MCF 10A (cell line): ENCODE data around the gene TTLL8. TPM values are rescaled to one million over a fixed set of nuclear protein-coding genes. Genes with fewer than 3 reads are reported as not detected.
A peak's percentile ranks its signal among the peaks of the same experiment; 100 is the strongest.

Source experiments
- BruUV-seq: library from RNA; stranded (reverse); fragments of 400-500 nt; replicated peaks from 2 replicates; lab custom pipeline; 2021; lab: Mats Ljungman, UMichigan
- CTCF ChIA-PET: fragments of 300-600 bp; sonication (Branson Sonifier 250); formaldehyde crosslinking; extraction: SDS; loops from one replicate; lab custom pipeline; 2021; ENCODE audit warnings: antibody characterized with exemption, inconsistent platforms; lab: Yijun Ruan, JAX
- POLR2A ChIA-PET: fragments of 300-600, 350-650 bp; sonication (Branson Sonifier 250); formaldehyde crosslinking; extraction: SDS; loops from one replicate; lab custom pipeline; 2020; ENCODE audit warnings: antibody characterized with exemption, inconsistent platforms; lab: Yijun Ruan, JAX
- DNase-seq: peaks from one replicate; pipeline ENCODE4 v3.0.0-alpha.2; 2018; ENCODE audit not compliant: unreplicated experiment
- H3K27ac Mint-ChIP-seq: one replicate; pipeline ENCODE4 v1.8.0; 2022; ENCODE audit warnings: mild to moderate bottlenecking, low read depth, mixed read lengths; ENCODE audit not compliant: unreplicated experiment
- H3K27me3 Mint-ChIP-seq: one replicate; pipeline ENCODE4 v1.8.0; 2022; ENCODE audit warnings: mixed read lengths; ENCODE audit not compliant: insufficient read depth, unreplicated experiment
- H3K36me3 Mint-ChIP-seq: one replicate; pipeline ENCODE4 v1.8.0; 2022; ENCODE audit warnings: mild to moderate bottlenecking, moderate library complexity, mixed read lengths; ENCODE audit not compliant: insufficient read depth, unreplicated experiment
- H3K4me1 Mint-ChIP-seq: one replicate; pipeline ENCODE4 v1.8.0; 2022; ENCODE audit warnings: mixed read lengths; ENCODE audit not compliant: insufficient read depth, unreplicated experiment
- H3K4me3 Mint-ChIP-seq: one replicate; pipeline ENCODE4 v1.8.0; 2022; ENCODE audit warnings: mild to moderate bottlenecking, moderate library complexity, mixed read lengths; ENCODE audit not compliant: unreplicated experiment
- H3K9me3 Mint-ChIP-seq: one replicate; pipeline ENCODE4 v1.8.0; 2022; ENCODE audit warnings: mixed read lengths; ENCODE audit not compliant: unreplicated experiment
- intact Hi-C: fragments of 100-400 bp; cut with micrococcal nuclease; formaldehyde crosslinking; loops from 2 replicates; pipeline ENCODE4 v1.14.1; 2022
- total RNA-seq: library from RNA; stranded (reverse); gene quantifications from 2 replicates; pipeline ENCODE4 v1.2.3, GENCODE V29; 2022
- TF ChIP-seq, protein P1 (sequence below): fragments of 200-600 bp; IDR thresholded peaks from one replicate; pipeline ENCODE4 v1.8.0; 2022; ENCODE audit warnings: antibody characterized with exemption, mild to moderate bottlenecking; ENCODE audit not compliant: unreplicated experiment

TTLL8 gene
- total RNA-seq, 1 experiment from 2014 or later = not detected

DNA sequence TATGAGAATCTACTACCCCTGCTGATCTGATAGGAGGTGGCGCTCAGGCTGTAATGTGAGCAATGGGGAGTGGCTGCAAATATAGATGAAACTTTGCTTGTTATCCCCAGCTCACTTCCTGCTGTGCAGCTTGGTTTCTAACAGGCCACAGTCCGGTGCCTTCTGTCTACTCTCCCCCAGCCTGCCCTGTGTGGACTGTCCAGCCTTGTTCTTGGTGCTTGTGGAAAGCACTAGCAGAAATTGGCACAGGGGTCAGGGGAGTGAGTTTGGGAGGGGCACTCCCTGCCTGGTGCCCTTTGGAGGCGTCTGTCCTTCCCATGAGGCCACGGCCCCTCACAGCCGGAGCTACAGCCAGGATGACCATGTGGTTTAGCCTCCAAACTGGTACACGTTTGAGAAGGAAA lies 46.0 kb upstream of the TTLL8 start:
- no peak for DNase-seq
- intact Hi-C loops = no loop called here
- Mint-ChIP-seq H3K9me3 (no peaks in the 10 kb centered on the region), H3K27me3 (no peaks in the 10 kb centered on the region), H3K36me3 (no peaks in the 10 kb centered on the region), H3K4me1 (no peaks in the 10 kb centered on the region), H3K4me3 (no peak overlapping the region), H3K27ac (no peak overlapping the region)
- no TSS peak for BruUV-seq
- TF ChIP-seq, protein P1, sequence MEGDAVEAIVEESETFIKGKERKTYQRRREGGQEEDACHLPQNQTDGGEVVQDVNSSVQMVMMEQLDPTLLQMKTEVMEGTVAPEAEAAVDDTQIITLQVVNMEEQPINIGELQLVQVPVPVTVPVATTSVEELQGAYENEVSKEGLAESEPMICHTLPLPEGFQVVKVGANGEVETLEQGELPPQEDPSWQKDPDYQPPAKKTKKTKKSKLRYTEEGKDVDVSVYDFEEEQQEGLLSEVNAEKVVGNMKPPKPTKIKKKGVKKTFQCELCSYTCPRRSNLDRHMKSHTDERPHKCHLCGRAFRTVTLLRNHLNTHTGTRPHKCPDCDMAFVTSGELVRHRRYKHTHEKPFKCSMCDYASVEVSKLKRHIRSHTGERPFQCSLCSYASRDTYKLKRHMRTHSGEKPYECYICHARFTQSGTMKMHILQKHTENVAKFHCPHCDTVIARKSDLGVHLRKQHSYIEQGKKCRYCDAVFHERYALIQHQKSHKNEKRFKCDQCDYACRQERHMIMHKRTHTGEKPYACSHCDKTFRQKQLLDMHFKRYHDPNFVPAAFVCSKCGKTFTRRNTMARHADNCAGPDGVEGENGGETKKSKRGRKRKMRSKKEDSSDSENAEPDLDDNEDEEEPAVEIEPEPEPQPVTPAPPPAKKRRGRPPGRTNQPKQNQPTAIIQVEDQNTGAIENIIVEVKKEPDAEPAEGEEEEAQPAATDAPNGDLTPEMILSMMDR = no peak
- ChIA-PET POLR2A (interaction anchor here (0.6 kb wide), 2 partner anchors 44 to 137 kb away, joined by 3 to 4 read pairs; no protein-coding TSS in a partner anchor), CTCF (interaction anchor here (1.5 kb wide), 2 partner anchors 11 to 38 kb away, joined by 3 to 7 read pairs; no protein-coding TSS in a partner anchor)

DNA sequence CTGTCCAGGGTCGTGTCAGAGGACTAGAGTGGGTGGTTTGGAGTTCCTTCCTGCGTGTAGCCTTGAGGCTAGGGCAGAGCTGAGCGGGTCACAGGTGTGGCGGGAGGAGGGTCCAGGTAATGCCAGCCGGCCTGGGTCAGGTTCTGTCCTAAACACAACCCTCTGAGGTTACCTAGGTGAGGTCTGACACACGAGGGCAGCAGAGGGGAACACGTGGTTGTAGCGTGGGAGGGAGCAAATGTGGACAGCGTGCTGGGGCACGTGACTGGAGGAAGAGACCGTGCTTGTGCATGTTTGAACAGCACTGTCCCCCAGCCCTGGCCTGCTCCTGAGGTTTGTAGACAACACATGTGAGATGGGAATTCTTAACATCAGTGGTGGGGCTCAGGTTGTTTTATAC lies 44.8 kb upstream of the TTLL8 start:
- H3K36me3 Mint-ChIP-seq = no peaks in the 10 kb centered on the region
- no peaks in the 10 kb centered on the region for H3K9me3 Mint-ChIP-seq
- peak; percentile 51 for DNase-seq
- POLR2A ChIA-PET = no interaction called here
- no peaks in the 10 kb centered on the region for H3K4me1 Mint-ChIP-seq
- CTCF ChIA-PET = interaction anchor here (0.6 to 1.5 kb wide), 4 partner anchors 13 to 190 kb away, joined by 3 to 7 read pairs (median 4); no protein-coding TSS in a partner anchor
- H3K27me3 Mint-ChIP-seq = no peaks in the 10 kb centered on the region
- BruUV-seq = no TSS peak
- TF ChIP-seq, protein P1 = no peak
- no peak overlapping the region for H3K4me3 Mint-ChIP-seq
- intact Hi-C loops = no loop called here
- peak overlapping the region; percentile 42 for H3K27ac Mint-ChIP-seq

DNA sequence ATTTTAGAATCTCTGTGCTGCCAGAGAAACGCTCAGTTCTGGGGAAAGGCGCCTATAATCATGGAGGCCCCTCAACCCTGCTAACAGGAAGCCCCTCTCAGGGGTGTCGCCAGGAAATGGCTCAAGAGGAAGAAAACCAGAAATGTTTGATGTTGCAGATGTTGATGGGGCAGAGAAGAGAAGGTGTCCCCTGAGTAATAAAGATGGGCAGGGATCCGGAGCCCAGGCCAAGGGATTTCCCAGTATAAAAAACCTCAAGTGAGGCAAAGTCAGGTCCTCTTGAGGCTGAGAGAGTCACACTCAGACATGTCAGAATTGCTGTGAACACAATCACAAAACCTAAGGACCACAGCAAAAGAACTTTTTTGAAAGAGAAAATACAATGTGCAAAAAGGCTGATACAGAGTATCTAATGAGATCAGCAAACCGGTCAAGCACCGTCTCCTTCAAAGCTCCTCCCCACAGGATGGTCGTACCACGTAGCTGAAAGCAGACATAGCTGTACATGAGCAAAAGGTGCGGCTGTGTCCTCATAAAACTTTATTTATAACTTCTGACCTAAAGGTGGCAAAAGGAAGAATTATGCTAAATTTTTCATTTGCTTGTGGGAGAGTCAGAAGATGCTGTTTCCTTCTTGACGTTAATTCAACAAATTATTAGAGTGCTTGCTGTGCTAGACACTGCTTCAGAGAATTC lies 43.9 kb upstream of the TTLL8 start:
- H3K4me3 Mint-ChIP-seq = no peak overlapping the region
- POLR2A ChIA-PET = no interaction called here
- no peak for DNase-seq
- H3K4me1 Mint-ChIP-seq = no peaks in the 10 kb centered on the region
- peaks cover 3% of the 10 kb centered on the region for H3K27me3 Mint-ChIP-seq
- BruUV-seq = no TSS peak
- no peaks in the 10 kb centered on the region for H3K9me3 Mint-ChIP-seq
- CTCF ChIA-PET = interaction anchor here (1.0 kb wide), 1 partner anchor 22 kb away, joined by 4 read pairs; no protein-coding TSS in a partner anchor
- TF ChIP-seq, protein P1 = no peak
- no peak overlapping the region for H3K27ac Mint-ChIP-seq
- H3K36me3 Mint-ChIP-seq = no peaks in the 10 kb centered on the region
- intact Hi-C loops = no loop called here

DNA sequence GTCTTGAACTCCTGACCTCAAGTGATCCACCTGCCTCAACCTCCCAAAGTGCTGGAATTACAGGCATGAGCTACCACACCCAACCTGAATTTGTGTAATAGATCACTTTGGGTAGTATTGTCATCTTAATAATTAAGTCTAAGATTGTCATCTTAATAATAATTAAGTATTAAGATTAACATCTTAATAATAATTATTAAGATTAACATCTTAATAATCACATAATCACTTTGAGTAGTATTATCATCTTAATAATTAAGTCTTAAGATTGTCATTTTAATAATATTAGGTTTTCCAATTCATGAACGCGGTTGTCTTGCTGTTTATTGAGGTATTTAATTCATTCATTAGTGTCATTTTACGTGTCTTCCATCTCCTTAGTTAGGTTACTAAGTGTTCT lies 40.0 kb upstream of the TTLL8 start:
- intact Hi-C loops = no loop called here
- Mint-ChIP-seq H3K9me3 (no peaks in the 10 kb centered on the region), H3K4me1 (no peaks in the 10 kb centered on the region), H3K27ac (no peak overlapping the region), H3K4me3 (no peak overlapping the region), H3K27me3 (peaks cover 13% of the 10 kb centered on the region), H3K36me3 (no peaks in the 10 kb centered on the region)
- ChIA-PET POLR2A (no interaction called here), CTCF (interaction anchor here (0.8 kb wide), 1 partner anchor 53 kb away, joined by 4 read pairs; no protein-coding TSS in a partner anchor)
- no peak for DNase-seq
- TF ChIP-seq, protein P1 = no peak
- BruUV-seq = no TSS peak
